IMR-90 (cell line): Measurements from ENCODE around the gene SHCBP1L. TPM values are rescaled to one million over a fixed set of nuclear protein-coding genes. Genes with fewer than 3 reads are reported as not detected.
A peak's percentile ranks its signal among the peaks of the same experiment; 100 is the strongest.

Experiments
- ATAC-seq: fragments of 200-7000 bp; cut with Tn5 transposase; 2 replicates; pipeline ENCODE4 v1.9.1; 2020; ENCODE audit warnings: low read depth, mild to moderate bottlenecking, moderate library complexity
- BruUV-seq: library from RNA; stranded (reverse); fragments of 400-500 nt; replicated peaks from 2 replicates; lab custom pipeline; 2021; lab: Mats Ljungman, UMichigan
- CTCF ChIA-PET: fragments of 300-600 bp; formaldehyde crosslinking; extraction: SDS; loops from one replicate; lab custom pipeline; 2021; ENCODE audit warnings: antibody characterized with exemption; lab: Yijun Ruan, JAX
- POLR2A ChIA-PET: fragments of 300-600 bp; sonication (Branson Sonifier 250); formaldehyde crosslinking; loops from one replicate; lab custom pipeline; 2022; ENCODE audit warnings: antibody characterized with exemption; ENCODE audit not compliant: unreplicated experiment; lab: Charles Lee
- DNase-seq: peaks from one replicate; pipeline ENCODE4 v3.0.0; 2013
- H2AFZ ChIP-seq: replicated peaks from 2 replicates; pipeline ENCODE3; 2013; ENCODE audit warnings: low read length, mild to moderate bottlenecking; ENCODE audit not compliant: poor library complexity
- H2AK5ac ChIP-seq: 2 replicates; pipeline ENCODE4 v1.6.1; 2013; ENCODE audit warnings: low read depth, low read length, inconsistent platforms
- H2AK9ac ChIP-seq: replicated peaks from 2 replicates; pipeline ENCODE3; 2013; ENCODE audit warnings: mild to moderate bottlenecking, low read depth, low read length, moderate library complexity; ENCODE audit not compliant: poor library complexity
- H2BK120ac ChIP-seq: 2 replicates; pipeline ENCODE4 v1.6.1; 2013; ENCODE audit warnings: low read depth, low read length, inconsistent platforms
- H2BK15ac ChIP-seq: 3 replicates; pipeline ENCODE4 v1.6.1; 2013; ENCODE audit warnings: low read depth, low read length, inconsistent platforms
- H2BK20ac ChIP-seq: 2 replicates; pipeline ENCODE4 v1.6.1; 2013; ENCODE audit warnings: low read depth, mild to moderate bottlenecking, inconsistent platforms, low read length, moderate library complexity
- H2BK5ac ChIP-seq: 2 replicates; pipeline ENCODE4 v1.6.1; 2013; ENCODE audit warnings: mild to moderate bottlenecking, low read depth, low read length, inconsistent platforms; ENCODE audit not compliant: poor library complexity, severe bottlenecking
- H3K14ac ChIP-seq: replicated peaks from 2 replicates; pipeline ENCODE4 v1.6.1; 2013; ENCODE audit warnings: low read depth, low read length, inconsistent platforms
- H3K18ac ChIP-seq: 2 replicates; pipeline ENCODE4 v1.6.1; 2013; ENCODE audit warnings: low read depth, low read length, control low read depth
- H3K23ac ChIP-seq: 2 replicates; pipeline ENCODE4 v1.6.1; 2013; ENCODE audit warnings: low read depth, low read length, inconsistent platforms
- H3K27ac ChIP-seq: 2 replicates; pipeline ENCODE4 v1.5.1; 2013; ENCODE audit warnings: mild to moderate bottlenecking, control low read depth, low read length; ENCODE audit not compliant: insufficient read depth
- H3K27me3 ChIP-seq: 2 replicates; pipeline ENCODE4 v1.6.1; 2013; ENCODE audit warnings: low read length; ENCODE audit not compliant: control insufficient read depth, insufficient read depth
- H3K36me3 ChIP-seq: 2 replicates; pipeline ENCODE4 v1.6.1; 2013; ENCODE audit warnings: low read length, mixed read lengths; ENCODE audit not compliant: control insufficient read depth, insufficient read depth
- H3K4ac ChIP-seq: 2 replicates; pipeline ENCODE4 v1.6.1; 2013; ENCODE audit warnings: low read depth, low read length, inconsistent platforms
- H3K4me1 ChIP-seq: 2 replicates; pipeline ENCODE4 v1.6.1; 2013; ENCODE audit warnings: low read length, mixed read lengths; ENCODE audit not compliant: control insufficient read depth, insufficient read depth
- H3K4me2 ChIP-seq: 2 replicates; pipeline ENCODE4 v1.6.1; 2013; ENCODE audit warnings: low read depth, mild to moderate bottlenecking, control low read depth, low read length, moderate library complexity
- H3K4me3 ChIP-seq: 2 replicates; pipeline ENCODE4 v1.5.1; 2013; ENCODE audit warnings: low read depth, mild to moderate bottlenecking, control low read depth, low read length, moderate library complexity; ENCODE audit not compliant: insufficient read depth
- H3K56ac ChIP-seq: 2 replicates; pipeline ENCODE4 v1.6.1; 2013; ENCODE audit warnings: low read length, inconsistent platforms; ENCODE audit not compliant: insufficient read depth; ENCODE audit errors: extremely low read depth
- H3K79me1 ChIP-seq, 2 experiments: 2 replicates each; pipeline ENCODE4 v1.6.1; 2013; ENCODE audit warnings: low read length in 2 of 2, inconsistent platforms in 1 of 2, low read depth in 1 of 2
- H3K9ac ChIP-seq: 2 replicates; pipeline ENCODE4 v1.6.1; 2013; ENCODE audit warnings: low read depth, low read length, control low read depth
- H3K9me1 ChIP-seq: 2 replicates; pipeline ENCODE4 v1.6.1; 2013; ENCODE audit warnings: low read length, inconsistent platforms; ENCODE audit not compliant: insufficient read depth
- H3K9me3 ChIP-seq: 2 replicates; pipeline ENCODE4 v1.6.1; 2013; ENCODE audit warnings: low read length; ENCODE audit not compliant: control insufficient read depth, insufficient read depth
- H4K20me1 ChIP-seq: 2 replicates; pipeline ENCODE4 v1.6.1; 2013; ENCODE audit warnings: low read length, inconsistent platforms; ENCODE audit not compliant: insufficient read depth
- H4K5ac ChIP-seq: 2 replicates; pipeline ENCODE4 v1.6.1; 2013; ENCODE audit warnings: mild to moderate bottlenecking, low read depth, low read length, control low read depth
- H4K8ac ChIP-seq, 2 experiments: 2 replicates each; pipeline ENCODE4 v1.6.1; 2013; ENCODE audit warnings: low read depth in 2 of 2, low read length in 2 of 2, control low read depth in 1 of 2, inconsistent platforms in 1 of 2
- H4K91ac ChIP-seq: 2 replicates; pipeline ENCODE4 v1.6.1; 2013; ENCODE audit warnings: low read depth, low read length, inconsistent platforms; ENCODE audit not compliant: insufficient read depth
- CEBPB ChIP-seq: IDR thresholded peaks from 2 replicates; pipeline ENCODE4 v1.6.1; 2012; ENCODE audit warnings: low read depth, low read length, improper control_type of control experiment
- CHD1 ChIP-seq: IDR thresholded peaks from 2 replicates; pipeline ENCODE4 v1.6.1; 2012; ENCODE audit warnings: low read depth, low read length, improper control_type of control experiment
- CTCF ChIP-seq: conservative IDR thresholded peaks from 2 replicates; pipeline ENCODE4 v1.5.1; 2012; ENCODE audit warnings: mild to moderate bottlenecking, low read depth, low read length, improper control_type of control experiment
- ELK1 ChIP-seq: fragments of 150-350 bp; IDR thresholded peaks from 2 replicates; pipeline ENCODE4 v1.6.1; 2016; ENCODE audit warnings: low read depth, mild to moderate bottlenecking, low read length, moderate library complexity, borderline replicate concordance
- FOS ChIP-seq: fragments of 150-350 bp; IDR thresholded peaks from 2 replicates; pipeline ENCODE4 v1.6.1; 2016; ENCODE audit warnings: low read depth, low read length
- MAFK ChIP-seq: IDR thresholded peaks from 2 replicates; pipeline ENCODE4 v1.6.1; 2012; ENCODE audit warnings: low read depth, low read length, improper control_type of control experiment
- MAZ ChIP-seq: IDR thresholded peaks from 2 replicates; pipeline ENCODE4 v1.6.1; 2012; ENCODE audit warnings: low read depth, mild to moderate bottlenecking, low read length, improper control_type of control experiment, moderate library complexity, borderline replicate concordance
- MXI1 ChIP-seq: IDR thresholded peaks from 2 replicates; pipeline ENCODE4 v1.6.1; 2012; ENCODE audit warnings: low read depth, mild to moderate bottlenecking, low read length, moderate library complexity, borderline replicate concordance
- NFE2L2 ChIP-seq: fragments of 150-350 bp; IDR thresholded peaks from 2 replicates; pipeline ENCODE4 v1.6.1; 2016; ENCODE audit warnings: low read depth, mild to moderate bottlenecking, low read length
- POLR2A ChIP-seq: IDR thresholded peaks from 2 replicates; pipeline ENCODE4 v1.6.1; 2012; ENCODE audit warnings: mild to moderate bottlenecking, low read depth, low read length
- RAD21 ChIP-seq: IDR thresholded peaks from 2 replicates; pipeline ENCODE4 v1.6.1; 2012; ENCODE audit warnings: low read length, improper control_type of control experiment
- SMC3 ChIP-seq: fragments of 150-350 bp; IDR thresholded peaks from 2 replicates; pipeline ENCODE4 v1.6.1; 2016; ENCODE audit warnings: low read depth, mild to moderate bottlenecking, antibody characterized with exemption, low read length, moderate library complexity
- USF2 ChIP-seq: fragments of 150-350 bp; IDR thresholded peaks from 2 replicates; pipeline ENCODE4 v1.6.1; 2017; ENCODE audit warnings: mild to moderate bottlenecking, antibody characterized with exemption, low read length, low read depth
- WGBS, 2 experiments: methylation state at CpG; one replicate each; pipeline versions ENCODE4 v1.1.5 to v1.1.7; 2013; ENCODE audit warnings: missing lambda C conversion rate in 2 of 2; ENCODE audit not compliant: insufficient read length in 1 of 2; ENCODE audit errors: extremely low coverage in 2 of 2; 5-methylcytosine and 5-hydroxymethylcytosine counted together
- dilution Hi-C: fragments of 300-500 bp; cut with HindIII; formaldehyde crosslinking; loops from one replicate; pipeline ENCODE4 v1.14.3; 2018; ENCODE audit warnings: low sequenced_read_pairs; ENCODE audit not compliant: unreplicated experiment
- in situ Hi-C: fragments of 300-500 bp; cut with MboI; formaldehyde crosslinking; loops from 3 replicates; pipeline ENCODE4 v1.14.3; 2019; ENCODE audit warnings: low sequenced_read_pairs, inconsistent platforms, mixed read lengths
- intact Hi-C: fragments of 100-400 bp; cut with micrococcal nuclease; formaldehyde crosslinking; loops from 2 replicates; pipeline ENCODE4 v1.10.0; 2022
- polyA plus RNA-seq, 3 experiments: library from polyadenylated mRNA; depleted of rRNA; stranded (reverse); fragments of >200 nt; gene quantifications; 2 replicates each; pipeline ENCODE4 v1.2.3, GENCODE V29; 2012; ENCODE audit warnings: low replicate concordance in 1 of 3
- total RNA-seq: library from RNA; depleted of rRNA; stranded (reverse); fragments of >200 nt; gene quantifications from 2 replicates; pipeline ENCODE4 v1.2.3, GENCODE V29; 2012

SHCBP1L gene
- total and polyA plus RNA-seq, 2 of the 4 experiments (the other 2 are of a cell fraction), result not detected

- WGBS, 2 experiments, result no CpG with 5 or more reads among the region's 2 CpGs
- Histone ChIP-seq H3K9me1 (no peaks in the 10 kb centered on the region), H3K56ac (no peak overlapping the region), H3K23ac (no peak overlapping the region), H2BK15ac (0 out of 3 replicates have a peak overlapping the region, but pooled peaks have one; percentile 23), H3K27me3 (no peaks in the 10 kb centered on the region), H4K20me1 (no peaks in the 10 kb centered on the region), H2AK5ac (no peak overlapping the region), H2AFZ (no peak overlapping the region), H3K14ac (0 out of 2 replicates have a peak overlapping the region, but pooled peaks have one; percentile 44), H2BK20ac (no peak overlapping the region), H3K4me3 (no peak overlapping the region), H3K18ac (no peak overlapping the region; the same call in 1 of the 2 replicates), H3K79me1 (no peaks in the 10 kb centered on the region), H3K9ac (no peak overlapping the region), H2BK5ac (no peak overlapping the region), H3K4me1 (peaks cover 7% of the 10 kb centered on the region), H2AK9ac (no peak overlapping the region), H3K36me3 (no peaks in the 10 kb centered on the region), H3K4me2 (no peak overlapping the region), H3K27ac (no peak overlapping the region), H2BK120ac (peak overlapping the region; percentile 32; the same call in 1 of the 2 replicates), H3K4ac (peak overlapping the region; percentile 2; the same call in 1 of the 2 replicates), H4K5ac (peak overlapping the region; percentile 54; the same call in 1 of the 2 replicates), H4K91ac (no peak overlapping the region), H3K9me3 (no peaks in the 10 kb centered on the region), H4K8ac (no peak overlapping the region)
- intact Hi-C loops, result loop anchor here (5.0 kb wide), 1 partner anchor 153 kb away; no protein-coding TSS in a partner anchor
- POLR2A ChIA-PET, result no interaction called here
- DNase-seq, result no peak
- peak; percentile 63 for ATAC-seq
- dilution Hi-C loops, result no loop called here
- in situ Hi-C loops, result loop anchor here (25.0 kb wide), 2 partner anchors 138 to 263 kb away; no protein-coding TSS in a partner anchor
- no peak for TF ChIP-seq POLR2A
- no peak for TF ChIP-seq USF2
- TF ChIP-seq MAZ, result no peak
- TF ChIP-seq MXI1, result no peak
- no peak for TF ChIP-seq ELK1
- TF ChIP-seq FOS, result no peak
- TF ChIP-seq MAFK, result no peak
- TF ChIP-seq CTCF, result no peak
- no peak for TF ChIP-seq RAD21
- no peak for TF ChIP-seq CEBPB
- no peak for TF ChIP-seq CHD1
- no peak for TF ChIP-seq NFE2L2
- TF ChIP-seq SMC3, result no peak
- BruUV-seq, result no TSS peak
- CTCF ChIA-PET, result interaction anchor here (2.8 kb wide), 1 partner anchor 12 kb away, joined by 19 read pairs; no protein-coding TSS in a partner anchor
These were observed 21.7 kb upstream of the SHCBP1L start for GRCh38 chr1:182974506-182975191.
